ENCODE measurements around the gene PSD2. TPM values are rescaled to one million over a fixed set of nuclear protein-coding genes. Genes with fewer than 3 reads are reported as not detected.

PSD2 gene
- total and polyA plus RNA-seq, 2 of the 13 experiments (the other 11 are each of a cell fraction or from before 2014, with no cell fraction given) = 0.07 TPM; not detected in 1

DNA sequence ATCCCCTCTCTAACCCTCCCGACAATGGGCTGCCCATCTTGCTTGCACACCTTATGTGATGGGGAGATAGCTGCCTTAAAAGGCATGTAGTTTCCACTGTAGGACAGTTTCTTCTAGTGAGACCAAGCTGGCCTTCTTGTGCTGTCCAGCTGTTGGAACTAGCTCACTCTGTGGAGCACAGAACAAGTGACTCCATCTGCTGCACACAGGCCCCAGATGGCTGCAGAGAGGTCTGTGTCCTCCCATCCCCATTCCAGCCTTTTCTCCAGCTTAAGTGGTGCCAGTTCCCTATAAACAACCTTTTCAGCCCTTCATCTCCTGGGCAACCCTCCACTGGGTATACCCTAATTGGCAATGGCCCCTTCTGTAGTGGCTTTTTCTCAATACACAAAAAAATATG, 18.7 kb upstream of the PSD2 start:
- in situ Hi-C loops (cut with HindIII; ENCODE audit: extremely low pct_ligation_motif_present, low pct_unique_long_range_greater_than_20kb) (no loop called here), intact Hi-C loops (cut with micrococcal nuclease; ENCODE audit: unreplicated experiment) (no loop called here)
- DNase-seq (ENCODE audit: low spot score) (no peak), FAIRE-seq (no peak), ATAC-seq (no peak)
- Histone ChIP-seq H3K4me1 (ENCODE audit: insufficient read depth, low read length) (peaks cover 17% of the 10 kb centered on the region), H3K79me2 (ENCODE audit: insufficient read depth, low read length) (no peaks in the 10 kb centered on the region), H3K27me3 (ENCODE audit: control insufficient read depth in 1 of 2, insufficient read depth in 2 of 2, low read length in 2 of 2) (peaks cover 0 to 14% of the 10 kb centered on the region in 2 experiments; a peak in 2 of 5 replicates), H3K4me2 (ENCODE audit: low read depth, low read length) (no peak overlapping the region), H2AFZ (ENCODE audit: low read length) (no peak overlapping the region), H3K9ac (ENCODE audit: insufficient read depth, low read depth, low read length) (no peak overlapping the region), H3K4me3 (replicated peaks in 1 of 3; ENCODE audit: insufficient read depth in 1 of 3, low read depth in 2 of 3, low read length in 3 of 3) (no peak overlapping the region), H3K27ac (ENCODE audit: extremely low read length, insufficient read depth, low read length) (no peak overlapping the region), H3K36me3 (replicated peaks in 1 of 2; ENCODE audit: control insufficient read depth in 1 of 2, insufficient read depth in 2 of 2, low read length in 2 of 2) (no peaks in the 10 kb centered on the region), H4K20me1 (ENCODE audit: insufficient read depth, low read length) (no peaks in the 10 kb centered on the region), H3K9me3 (ENCODE audit: low read length) (no peaks in the 10 kb centered on the region)
- CTCF ChIA-PET (ENCODE audit: low intra/inter-chr PET ratio, low total read pairs) = no interaction called here
- no TSS peak for BruUV-seq (replicated peaks)
- 0% methylated on average over 1 of the region's 1 CpG for WGBS (ENCODE audit: low lambda C conversion rate)
- TF ChIP-seq TFE3 (CRISPR knock-in tag; IDR thresholded peaks at IDR 0.05) (no peak), REL (CRISPR knock-in tag; conservative IDR thresholded peaks at IDR 0.05) (no peak), FUBP1 (CRISPR knock-in tag; IDR thresholded peaks at IDR 0.05; ENCODE audit: borderline replicate concordance) (no peak), ZFX (CRISPR knock-in tag; IDR thresholded peaks at IDR 0.05; ENCODE audit: low read depth) (no peak), KDM4B (CRISPR knock-in tag; IDR thresholded peaks at IDR 0.05) (no peak), EHMT2 (IDR thresholded peaks at IDR 0.05; ENCODE audit: borderline replicate concordance, low read depth, low read length) (no peak), SOX13 (IDR thresholded peaks at IDR 0.05) (no peak), SOX13 (CRISPR knock-in tag; conservative IDR thresholded peaks at IDR 0.05 in 1 of 2, IDR thresholded peaks at IDR 0.05 in 1 of 2) (no peak)
- POLR2A ChIA-PET = interaction anchor here (1.0 kb wide), 1 partner anchor 10 kb away, joined by 5 read pairs; no protein-coding TSS in a partner anchor

Measured in HepG2 (cell line).